Inferior parietal cortex (tissue), 1 donor: ENCODE results near the gene CEP72.

ENCODE experiments used
- DNase-seq: peaks from one replicate; pipeline ENCODE4 v3.0.0-alpha.2; 2016; ENCODE audit errors: extremely low spot score

CEP72 gene

GRCh38 chr5:638501-639252, 26.5 kb downstream of the CEP72 start:
- DNase-seq: no peak

- no peak for DNase-seq
Observed at GRCh38 chr5:639253-639530, 27.1 kb downstream of the CEP72 start.

GRCh38 chr5:639584-640213, 27.6 kb downstream of the CEP72 start:
- DNase-seq: no peak

- DNase-seq: no peak
Observed at GRCh38 chr5:640461-641330, 28.6 kb downstream of the CEP72 start.

- no peak for DNase-seq
Observed at GRCh38 chr5:641331-641765, 29.2 kb downstream of the CEP72 start.

- DNase-seq: no peak
Observed at GRCh38 chr5:642481-642880, 30.3 kb downstream of the CEP72 start.

- DNase-seq: no peak
Observed at GRCh38 chr5:643351-643801, 31.2 kb downstream of the CEP72 start.

- DNase-seq: no peak
Observed at GRCh38 chr5:643811-644271, 31.7 kb downstream of the CEP72 start.

- DNase-seq: no peak
Observed at GRCh38 chr5:644509-644908, 32.4 kb downstream of the CEP72 start.

- DNase-seq: no peak
Observed at GRCh38 chr5:644971-645370, 32.8 kb downstream of the CEP72 start.

- no peak for DNase-seq
Observed at GRCh38 chr5:645421-645820, 33.3 kb downstream of the CEP72 start.

- DNase-seq: no peak
Observed at GRCh38 chr5:646396-647201, 34.5 kb downstream of the CEP72 start.

- DNase-seq: no peak
Observed at GRCh38 chr5:647311-647710, 35.2 kb downstream of the CEP72 start.

- DNase-seq: no peak
Observed at GRCh38 chr5:647727-648126, 35.6 kb downstream of the CEP72 start.

GRCh38 chr5:651296-652022, 39.3 kb downstream of the CEP72 start:
- no peak for DNase-seq

GRCh38 chr5:652023-652515, 39.9 kb downstream of the CEP72 start:
- DNase-seq: no peak

GRCh38 chr5:652773-653350, 40.7 kb downstream of the CEP72 start:
- DNase-seq: no peak

- no peak for DNase-seq
Observed at GRCh38 chr5:654071-654778, 42.1 kb downstream of the CEP72 start.

GRCh38 chr5:655406-655805, 43.3 kb downstream of the CEP72 start:
- no peak for DNase-seq

- no peak for DNase-seq
Observed at GRCh38 chr5:657570-657969, 45.4 kb downstream of the CEP72 start.
